Measurements from ENCODE around the gene DNAH3. TPM values are rescaled to one million over a fixed set of nuclear protein-coding genes. Genes with fewer than 3 reads are reported as not detected.
A peak's percentile ranks its signal among the peaks of the same experiment; 100 is the strongest.
"Not testable (repeated sequence)": the region's sequence is repeated elsewhere in the genome, so short reads cannot be mapped to it uniquely, and the experiment has no call there.

Gene DNAH3
- total RNA-seq, 2 donors from 2014 or later: 0.03 TPM; not detected in 1

- Mint-ChIP-seq H3K27me3 (no peaks in the 10 kb centered on the region), H3K36me3 (no peaks in the 10 kb centered on the region), H3K4me3 (no peak overlapping the region), H3K9me3 (no peaks in the 10 kb centered on the region), H3K27ac (no peak overlapping the region), H3K4me1 (ENCODE audit: low read depth in 2 of 2) (peaks cover 3 to 12% of the 10 kb centered on the region in 2 donors)
- ATAC-seq (no peak), DNase-seq (ENCODE audit: low spot score) (no peak)
These were observed 9.6 kb upstream of the DNAH3 start for GRCh38 chr16:21160276-21160675.

GRCh38 chr16:21159281-21159951 is 8.8 kb upstream of the DNAH3 start:
- peaks cover 3 to 12% of the 10 kb centered on the region in 2 donors for H3K4me1 Mint-ChIP-seq (ENCODE audit: low read depth in 2 of 2)
- DNase-seq (ENCODE audit: low spot score): peak; percentile 61
- no peaks in the 10 kb centered on the region for H3K9me3 Mint-ChIP-seq
- H3K36me3 Mint-ChIP-seq: no peaks in the 10 kb centered on the region
- H3K27ac Mint-ChIP-seq: peak overlapping the region in 1 of 2 donors; percentile 80
- peak overlapping the region; percentile 83 for H3K4me3 Mint-ChIP-seq
- no peaks in the 10 kb centered on the region for H3K27me3 Mint-ChIP-seq
- ATAC-seq: no peak

GRCh38 chr16:21158208-21159110 is 7.8 kb upstream of the DNAH3 start, which contains the start of gene LDAF1:
Gene LDAF1, plus strand, starts transcription at chr16:21158674. Its CDS starts 2,509 bp downstream, at chr16:21161183.
- no peaks in the 10 kb centered on the region for H3K27me3 Mint-ChIP-seq
- H3K9me3 Mint-ChIP-seq: no peaks in the 10 kb centered on the region
- H3K27ac Mint-ChIP-seq: peak within 1 kb of the TSS in 1 of 2 donors; percentile 80
- peak; percentile 95 to 99 for ATAC-seq
- no peaks in the 10 kb centered on the region for H3K36me3 Mint-ChIP-seq
- DNase-seq (ENCODE audit: low spot score): peak; percentile 88
- peaks cover 3 to 12% of the 10 kb centered on the region in 2 donors for H3K4me1 Mint-ChIP-seq (ENCODE audit: low read depth in 2 of 2)
- H3K4me3 Mint-ChIP-seq: peak within 1 kb of the TSS; percentile 83

- no peaks in the 10 kb centered on the region for H3K27me3 Mint-ChIP-seq
- H3K9me3 Mint-ChIP-seq: no peaks in the 10 kb centered on the region
- ATAC-seq (peak in 1 of 2 donors; percentile 80), DNase-seq (ENCODE audit: low spot score) (peak; percentile 67)
- no peaks in the 10 kb centered on the region for H3K36me3 Mint-ChIP-seq
- H3K4me1 Mint-ChIP-seq (ENCODE audit: low read depth in 2 of 2): peaks cover 3 to 12% of the 10 kb centered on the region in 2 donors
- peak overlapping the region; percentile 83 for H3K4me3 Mint-ChIP-seq
- H3K27ac Mint-ChIP-seq: peak overlapping the region in 1 of 2 donors; percentile 80
These were observed 7.0 kb upstream of the DNAH3 start for GRCh38 chr16:21157632-21158031.

- H3K27ac Mint-ChIP-seq: peak overlapping the region in 1 of 2 donors; percentile 80
- H3K36me3 Mint-ChIP-seq: no peaks in the 10 kb centered on the region
- no peaks in the 10 kb centered on the region for H3K9me3 Mint-ChIP-seq
- H3K27me3 Mint-ChIP-seq: no peaks in the 10 kb centered on the region
- ATAC-seq (no peak), DNase-seq (ENCODE audit: low spot score) (no peak)
- no peak overlapping the region for H3K4me3 Mint-ChIP-seq
- H3K4me1 Mint-ChIP-seq (ENCODE audit: low read depth in 2 of 2): peaks cover 3 to 12% of the 10 kb centered on the region in 2 donors
These were observed 6.3 kb upstream of the DNAH3 start for GRCh38 chr16:21156767-21157467.

GRCh38 chr16:21156011-21156410 is 5.4 kb upstream of the DNAH3 start:
- peaks cover 3 to 12% of the 10 kb centered on the region in 2 donors for H3K4me1 Mint-ChIP-seq (ENCODE audit: low read depth in 2 of 2)
- ATAC-seq; H3K4me3 Mint-ChIP-seq; H3K27me3 Mint-ChIP-seq; H3K27ac Mint-ChIP-seq; H3K9me3 Mint-ChIP-seq; DNase-seq (ENCODE audit: low spot score); H3K36me3 Mint-ChIP-seq: not testable (repeated sequence)

- not testable (repeated sequence) for H3K36me3 Mint-ChIP-seq; ATAC-seq; DNase-seq (ENCODE audit: low spot score); H3K27ac Mint-ChIP-seq; H3K9me3 Mint-ChIP-seq; H3K4me1 Mint-ChIP-seq (ENCODE audit: low read depth in 2 of 2); H3K4me3 Mint-ChIP-seq
- peaks cover 11% of the 10 kb centered on the region in 2 donors for H3K27me3 Mint-ChIP-seq
These were observed 2.6 kb upstream of the DNAH3 start for GRCh38 chr16:21153124-21153729.

- H3K27ac Mint-ChIP-seq: not testable (repeated sequence)
These were observed 1.7 kb upstream of the DNAH3 start for GRCh38 chr16:21152160-21153030.

GRCh38 chr16:21145738-21146137 is 4.9 kb downstream of the DNAH3 start:
- ATAC-seq: no peak
- no peak for DNase-seq (ENCODE audit: low spot score)
- Mint-ChIP-seq H3K36me3 (no peaks in the 10 kb centered on the region), H3K27ac (no peak overlapping the region), H3K4me1 (ENCODE audit: low read depth in 2 of 2) (no peaks in the 10 kb centered on the region), H3K27me3 (peaks cover 14 to 24% of the 10 kb centered on the region in 2 donors), H3K4me3 (no peak overlapping the region), H3K9me3 (no peaks in the 10 kb centered on the region)

More at GRCh38 chr16:21152160-21153030, 1.7 kb upstream of the DNAH3 start:
- DNase-seq (ENCODE audit: low spot score); H3K4me1 Mint-ChIP-seq (ENCODE audit: low read depth in 2 of 2); ATAC-seq; H3K9me3 Mint-ChIP-seq; H3K36me3 Mint-ChIP-seq; H3K4me3 Mint-ChIP-seq: not testable (repeated sequence)
- peaks cover 13 to 15% of the 10 kb centered on the region in 2 donors for H3K27me3 Mint-ChIP-seq

GRCh38 chr16:21134053-21134452 is 16.6 kb downstream of the DNAH3 start:
- peaks cover 0 to 6% of the 10 kb centered on the region in 2 donors for H3K4me1 Mint-ChIP-seq (ENCODE audit: low read depth in 2 of 2)
- H3K27me3 Mint-ChIP-seq: peaks cover 6 to 13% of the 10 kb centered on the region in 2 donors
- no peaks in the 10 kb centered on the region for H3K36me3 Mint-ChIP-seq
- no peak overlapping the region for H3K27ac Mint-ChIP-seq
- no peak for DNase-seq (ENCODE audit: low spot score)
- no peak overlapping the region for H3K4me3 Mint-ChIP-seq
- no peaks in the 10 kb centered on the region for H3K9me3 Mint-ChIP-seq
- ATAC-seq: no peak

- Mint-ChIP-seq H3K4me3 (no peak overlapping the region), H3K27me3 (peaks cover 9 to 18% of the 10 kb centered on the region in 2 donors), H3K9me3 (no peaks in the 10 kb centered on the region), H3K36me3 (no peaks in the 10 kb centered on the region), H3K27ac (no peak overlapping the region), H3K4me1 (ENCODE audit: low read depth in 2 of 2) (peaks cover 0 to 6% of the 10 kb centered on the region in 2 donors)
- ATAC-seq: no peak
- no peak for DNase-seq (ENCODE audit: low spot score)
These were observed 19.8 kb downstream of the DNAH3 start for GRCh38 chr16:21130811-21131210.

- no peak overlapping the region for H3K4me3 Mint-ChIP-seq
- H3K9me3 Mint-ChIP-seq: no peaks in the 10 kb centered on the region
- H3K4me1 Mint-ChIP-seq (ENCODE audit: low read depth in 2 of 2): peaks cover 0 to 3% of the 10 kb centered on the region in 2 donors
- no peak overlapping the region for H3K27ac Mint-ChIP-seq
- no peak for ATAC-seq
- H3K27me3 Mint-ChIP-seq: peaks cover 14 to 18% of the 10 kb centered on the region in 2 donors
- DNase-seq (ENCODE audit: low spot score): no peak
- H3K36me3 Mint-ChIP-seq: no peaks in the 10 kb centered on the region
These were observed 21.7 kb downstream of the DNAH3 start for GRCh38 chr16:21128991-21129390.
